ENCODE measurements around the gene GTF2F2. TPM values are rescaled to one million over a fixed set of nuclear protein-coding genes. Genes with fewer than 3 reads are reported as not detected.

Gene GTF2F2
- total and polyA plus RNA-seq, 2 donors (not counting 3 experiments of a cell fraction or from before 2014, with no cell fraction given): 7.5 to 23.6 TPM

- dilution Hi-C loops (cut with MboI; ENCODE audit: extremely low pct_ligation_motif_present, low sequenced_read_pairs) (no loop called here), intact Hi-C loops (cut with micrococcal nuclease) (no loop called here)
- no TSS peak for BruUV-seq (replicated peaks)
- Histone ChIP-seq H3K4me1 (ENCODE audit: control insufficient read depth, extremely low read depth, insufficient read depth, low read length) (no peaks in the 10 kb centered on the region), H3K36me3 (ENCODE audit: control insufficient read depth in 2 of 2, extremely low read depth in 1 of 2, insufficient read depth in 2 of 2, low read length in 2 of 2) (no peaks in the 10 kb centered on the region), H3K4me3 (replicated peaks in 1 of 3; ENCODE audit: insufficient read depth in 1 of 3, low read depth in 1 of 3, low read length in 3 of 3) (no peak overlapping the region), H3K9me3 (replicated peaks; ENCODE audit: control insufficient read depth, insufficient read depth, low read length) (no peaks in the 10 kb centered on the region), H2AFZ (ENCODE audit: low read depth, low read length) (no peak overlapping the region), H3K4me2 (ENCODE audit: insufficient read depth, low read length) (no peak overlapping the region), H3K27ac (ENCODE audit: insufficient read depth, low read depth, low read length) (no peak overlapping the region), H3K9me1 (replicated peaks; ENCODE audit: control insufficient read depth, extremely low read depth, insufficient read depth, low read length) (no peaks in the 10 kb centered on the region), H3K79me2 (ENCODE audit: control insufficient read depth, insufficient read depth, low read length) (no peaks in the 10 kb centered on the region), H3K9ac (replicated peaks; ENCODE audit: extremely low read depth, insufficient read depth, low read length) (no peak overlapping the region), H4K20me1 (replicated peaks; ENCODE audit: control insufficient read depth, extremely low read depth, insufficient read depth, low read length) (no peaks in the 10 kb centered on the region), H3K27me3 (ENCODE audit: control insufficient read depth in 2 of 2, insufficient read depth in 2 of 2, low read length in 2 of 2) (no peaks in the 10 kb centered on the region)
- TF ChIP-seq POLR2AphosphoS5 (IDR thresholded peaks at IDR 0.05; ENCODE audit: insufficient read depth, low read depth, low read length) (no peak), MAX (IDR thresholded peaks at IDR 0.05; ENCODE audit: insufficient read depth, insufficient read length) (no peak), CTCF (IDR thresholded peaks at IDR 0.05; ENCODE audit: extremely low read depth in 1 of 2, insufficient read depth in 1 of 2, low read depth in 1 of 2, low read length in 2 of 2) (no peak), EZH2 (IDR thresholded peaks at IDR 0.05; ENCODE audit: borderline replicate concordance, low read depth, low read length, severe bottlenecking) (no peak), JUN (IDR thresholded peaks at IDR 0.05; ENCODE audit: borderline replicate concordance, insufficient read depth, insufficient read length, low read depth) (no peak), POLR2A (IDR thresholded peaks at IDR 0.05; ENCODE audit: low read depth, low read length) (no peak), GATA2 (IDR thresholded peaks at IDR 0.05; ENCODE audit: insufficient read depth, insufficient read length, low read depth, low read length) (no peak), FOS (IDR thresholded peaks at IDR 0.05; ENCODE audit: borderline replicate concordance, insufficient read depth, low read length) (no peak), MYC (IDR thresholded peaks at IDR 0.05; ENCODE audit: low read depth, low read length) (no peak)
- FAIRE-seq (no peak), DNase-seq (ENCODE audit: low read depth, low spot score) (peak; percentile 71)
- ChIA-PET POLR2A (interaction anchor here (0.7 kb wide), 1 partner anchor 86 kb away, joined by 5 read pairs; no protein-coding TSS in a partner anchor), CTCF (interaction anchor here (0.6 to 2.9 kb wide), 4 partner anchors 10 to 254 kb away, joined by 3 to 14 read pairs (median 4); no protein-coding TSS in a partner anchor)
Measured at GRCh38 chr13:45242070-45242469, 121.8 kb downstream of the GTF2F2 start.
